Measurements from ENCODE around the gene CACNA1E.

DNA sequence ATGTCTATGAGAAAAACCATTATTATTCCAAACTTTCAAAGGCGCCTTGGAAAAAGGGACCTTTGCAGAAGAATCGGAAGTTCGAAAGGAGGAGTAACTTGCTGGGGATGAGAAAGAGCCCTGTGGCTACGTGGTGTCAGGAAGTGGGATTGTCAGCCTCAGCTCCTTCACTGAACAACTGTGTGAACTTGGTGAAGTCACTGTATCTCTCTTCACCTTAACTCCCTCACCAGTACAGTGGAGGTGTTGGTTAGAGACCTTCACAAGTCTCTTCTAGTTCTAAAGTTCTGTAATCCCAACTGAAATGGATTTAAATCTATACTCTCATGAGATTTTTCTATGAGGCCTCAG is 285.6 kb downstream of the CACNA1E start:
- TF ChIP-seq, protein P1, sequence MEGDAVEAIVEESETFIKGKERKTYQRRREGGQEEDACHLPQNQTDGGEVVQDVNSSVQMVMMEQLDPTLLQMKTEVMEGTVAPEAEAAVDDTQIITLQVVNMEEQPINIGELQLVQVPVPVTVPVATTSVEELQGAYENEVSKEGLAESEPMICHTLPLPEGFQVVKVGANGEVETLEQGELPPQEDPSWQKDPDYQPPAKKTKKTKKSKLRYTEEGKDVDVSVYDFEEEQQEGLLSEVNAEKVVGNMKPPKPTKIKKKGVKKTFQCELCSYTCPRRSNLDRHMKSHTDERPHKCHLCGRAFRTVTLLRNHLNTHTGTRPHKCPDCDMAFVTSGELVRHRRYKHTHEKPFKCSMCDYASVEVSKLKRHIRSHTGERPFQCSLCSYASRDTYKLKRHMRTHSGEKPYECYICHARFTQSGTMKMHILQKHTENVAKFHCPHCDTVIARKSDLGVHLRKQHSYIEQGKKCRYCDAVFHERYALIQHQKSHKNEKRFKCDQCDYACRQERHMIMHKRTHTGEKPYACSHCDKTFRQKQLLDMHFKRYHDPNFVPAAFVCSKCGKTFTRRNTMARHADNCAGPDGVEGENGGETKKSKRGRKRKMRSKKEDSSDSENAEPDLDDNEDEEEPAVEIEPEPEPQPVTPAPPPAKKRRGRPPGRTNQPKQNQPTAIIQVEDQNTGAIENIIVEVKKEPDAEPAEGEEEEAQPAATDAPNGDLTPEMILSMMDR (IDR thresholded peaks at IDR 0.05), result no peak
- TF ChIP-seq POLR2A (IDR thresholded peaks at IDR 0.05) (no peak), POLR2AphosphoS5 (IDR thresholded peaks at IDR 0.05; ENCODE audit: insufficient read depth in 1 of 2, low read depth in 1 of 2) (no peak)
